GM12878 (cell line): Measurements from ENCODE around the gene HLA-DMA. TPM values are rescaled to one million over a fixed set of nuclear protein-coding genes. Genes with fewer than 3 reads are reported as not detected.

Experiments
- ATAC-seq: fragments of 200-7000 bp; cut with Tn5 transposase; 3 replicates; pipeline ENCODE4 v1.9.1; 2020; ENCODE audit warnings: mild to moderate bottlenecking, moderate library complexity
- BruUV-seq: library from RNA; stranded (reverse); fragments of 400-500 nt; replicated peaks from 2 replicates; lab custom pipeline; 2021; lab: Mats Ljungman, UMichigan
- CTCF ChIA-PET: fragments of 300-600 bp; sonication (Branson Sonifier 250); formaldehyde crosslinking; extraction: SDS; loops from one replicate; lab custom pipeline; 2021; ENCODE audit warnings: inconsistent platforms; lab: Yijun Ruan, JAX
- POLR2A ChIA-PET: fragments of 350-600 bp; formaldehyde crosslinking; extraction: SDS; loops from one replicate; lab custom pipeline; 2021; ENCODE audit warnings: inconsistent platforms; lab: Charles Lee
- RAD21 ChIA-PET: fragments of 300-600 bp; sonication (Branson Sonifier 250); formaldehyde crosslinking; loops from one replicate; lab custom pipeline; 2023; ENCODE audit warnings: antibody characterized with exemption; ENCODE audit not compliant: unreplicated experiment; lab: Charles Lee
- SMC1A ChIA-PET: fragments of 300-600 bp; sonication (Branson Sonifier 250); formaldehyde crosslinking; loops from one replicate; lab custom pipeline; 2023; ENCODE audit not compliant: unreplicated experiment, uncharacterized antibody; lab: Charles Lee
- DNase-seq: peaks from one replicate; pipeline ENCODE4 v3.0.0-alpha.2; 2011; ENCODE audit warnings: low read depth, low spot score
- FAIRE-seq: peaks from 3 replicates; lab custom pipeline; 2011; peaks lifted over from hg19 to GRCh38; lab: Jason Lieb, UNC
- H2AFZ ChIP-seq: 2 replicates; pipeline ENCODE4 v1.6.0; 2011; ENCODE audit warnings: low read depth, low read length, control low read depth; ENCODE audit not compliant: control insufficient read depth
- H3K27ac ChIP-seq: 2 replicates; pipeline ENCODE4 v1.5.1; 2011; ENCODE audit warnings: control low read depth; ENCODE audit not compliant: control insufficient read depth, insufficient read depth
- H3K27me3 ChIP-seq, 2 experiments: replicated peaks in 1 of 2; 2 replicates each; pipeline versions ENCODE4 v1.6.0 to v1.6.1; 2011; ENCODE audit warnings: low read length in 1 of 2; ENCODE audit not compliant: control insufficient read depth in 2 of 2, insufficient read depth in 2 of 2
- H3K36me3 ChIP-seq, 2 experiments: 2 replicates each; pipeline ENCODE4 v1.5.1; 2011; ENCODE audit warnings: low read length in 1 of 2; ENCODE audit not compliant: control insufficient read depth in 2 of 2, insufficient read depth in 2 of 2
- H3K4me1 ChIP-seq: 2 replicates; pipeline ENCODE4 v1.6.1; 2011; ENCODE audit warnings: mild to moderate bottlenecking, low read length, moderate library complexity, mixed read lengths; ENCODE audit not compliant: control insufficient read depth, insufficient read depth
- H3K4me2 ChIP-seq: 2 replicates; pipeline ENCODE4 v1.6.0; 2011; ENCODE audit warnings: control low read depth; ENCODE audit not compliant: control insufficient read depth, insufficient read depth
- H3K4me3 ChIP-seq: fragments of 200-600 bp; sonication (generic); 2 replicates; pipeline ENCODE4 v1.5.1; 2016
- H3K79me2 ChIP-seq: 2 replicates; pipeline ENCODE4 v1.6.0; 2011; ENCODE audit warnings: low read length; ENCODE audit not compliant: control insufficient read depth, insufficient read depth
- H3K9ac ChIP-seq: 2 replicates; pipeline ENCODE4 v1.8.0; 2011; ENCODE audit warnings: low read length, control low read depth, mixed read lengths; ENCODE audit not compliant: control insufficient read depth, insufficient read depth
- H3K9me3 ChIP-seq: replicated peaks from 3 replicates; pipeline ENCODE4 v1.5.1; 2011; ENCODE audit warnings: mild to moderate bottlenecking, low read length; ENCODE audit not compliant: control insufficient read depth, insufficient read depth
- H4K20me1 ChIP-seq: 2 replicates; pipeline ENCODE4 v1.6.0; 2011; ENCODE audit not compliant: control insufficient read depth, insufficient read depth
- BMI1 ChIP-seq: fragments of 450-650 bp; IDR thresholded peaks from 2 replicates; pipeline ENCODE4 v1.6.1; 2016; ENCODE audit warnings: mild to moderate bottlenecking, moderate library complexity, borderline replicate concordance
- CEBPB ChIP-seq, 2 experiments: fragments of 150-350 bp in 1 of 2; IDR thresholded peaks; 2 replicates each; pipeline ENCODE4 v1.6.1; 2012 to 2014; ENCODE audit warnings: low read depth in 2 of 2, low read length in 2 of 2, borderline replicate concordance in 1 of 2, inconsistent platforms in 1 of 2
- KAT2A ChIP-seq: conservative IDR thresholded peaks from 2 replicates; pipeline ENCODE4 v1.6.1; 2011; ENCODE audit warnings: low read depth, low read length; ENCODE audit not compliant: control insufficient read depth
- LARP7 ChIP-seq: fragments of 450-650 bp; IDR thresholded peaks from 2 replicates; pipeline ENCODE4 v1.6.1; 2017; ENCODE audit warnings: mild to moderate bottlenecking
- MTA2 ChIP-seq: fragments of 450-650 bp; IDR thresholded peaks from 2 replicates; pipeline ENCODE4 v1.6.1; 2016; ENCODE audit warnings: low read depth, mild to moderate bottlenecking, moderate library complexity
- NRF1 ChIP-seq: conservative IDR thresholded peaks from 2 replicates; pipeline ENCODE4 v1.6.1; 2011; ENCODE audit warnings: mild to moderate bottlenecking, low read depth, low read length, improper control_type of control experiment
- SMC3 ChIP-seq: IDR thresholded peaks from 2 replicates; pipeline ENCODE4 v1.6.1; 2011; ENCODE audit warnings: low read length, improper control_type of control experiment, borderline replicate concordance
- TCF7 ChIP-seq: IDR thresholded peaks from 2 replicates; pipeline ENCODE4 v1.6.1; 2014; ENCODE audit warnings: antibody characterized with exemption, borderline replicate concordance
- USF2 ChIP-seq: IDR thresholded peaks from 2 replicates; pipeline ENCODE4 v1.6.1; 2011; ENCODE audit warnings: low read depth, low read length, improper control_type of control experiment, borderline replicate concordance
- ZNF207 ChIP-seq: fragments of 450-650 bp; IDR thresholded peaks from 2 replicates; pipeline ENCODE4 v1.6.1; 2014; ENCODE audit warnings: antibody characterized with exemption, mild to moderate bottlenecking, borderline replicate concordance
- ZNF217 ChIP-seq: fragments of 450-650 bp; IDR thresholded peaks from 2 replicates; pipeline ENCODE4 v1.6.1; 2017; ENCODE audit warnings: antibody characterized with exemption, mild to moderate bottlenecking
- WGBS: methylation state at CpG from one replicate; pipeline ENCODE4 v1.1.6; 2016; ENCODE audit warnings: low lambda C conversion rate; ENCODE audit not compliant: insufficient replicate concordance, insufficient coverage; ENCODE audit errors: missing lambda C conversion rate; 5-methylcytosine and 5-hydroxymethylcytosine counted together
- in situ Hi-C: fragments of 300-500 bp; cut with MboI; formaldehyde crosslinking; loops from 9 replicates; pipeline ENCODE4 v1.14.3; 2018; ENCODE audit warnings: mixed read lengths
- intact Hi-C: fragments of 100-400 bp; cut with micrococcal nuclease; formaldehyde crosslinking; loops from one replicate; pipeline ENCODE4 v1.14.2; 2022; ENCODE audit not compliant: unreplicated experiment
- polyA plus RNA-seq, 11 experiments: library from polyadenylated mRNA; depleted of rRNA in 4 of 11; unstranded in 6 of 11; stranded (reverse) in 5 of 11; fragments of >200 nt; fragmentation: Nextera tagmentation in 4 of 11; fragmentation: Illumina TruSeq in 1 of 11; extraction: Ambion mirVana in 4 of 11; extraction: Trizol in 1 of 11; gene quantifications; 1 replicate in 1 of 11; 2 replicates in 10 of 11; pipeline versions ENCODE4 v1.2.1 to v1.2.3, GENCODE V29; 2011 to 2016; ENCODE audit warnings: inconsistent platforms in 2 of 11, missing spikeins in 2 of 11, low read depth in 1 of 11
- total RNA-seq, 4 experiments: library from RNA; depleted of rRNA in 3 of 4; stranded (reverse); fragments of >200 nt in 3 of 4; fragmentation: Illumina TruSeq in 1 of 4; extraction: Trizol in 1 of 4; gene quantifications; 2 replicates each; pipeline versions ENCODE4 v1.2.1 to v1.2.3, GENCODE V29; 2013 to 2021

The HLA-DMA gene
- total and polyA plus RNA-seq, 10 of the 15 experiments (the other 5 are each of a cell fraction or from before 2014, with no cell fraction given): 177 to 552 (median 309) TPM

GRCh38 chr6:32906539-32906938 is 46.4 kb downstream of the HLA-DMA start:
- H2AFZ ChIP-seq: no peak overlapping the region
- WGBS: 4% methylated on average over 1 of the region's 1 CpG
- H3K4me1 ChIP-seq: no peaks in the 10 kb centered on the region
- H3K4me3 ChIP-seq: no peak overlapping the region
- no peak overlapping the region for H3K4me2 ChIP-seq
- no peak for DNase-seq
- ChIA-PET POLR2A (no interaction called here), SMC1A (interaction anchor here (1.0 to 2.7 kb wide), 2 partner anchors 20 to 78 kb away, joined by 3 to 27 read pairs; no protein-coding TSS in a partner anchor), CTCF (interaction anchor here (1.0 kb wide), 1 partner anchor 78 kb away, joined by 3 read pairs; no protein-coding TSS in a partner anchor), RAD21 (interaction anchor here (1.5 kb wide), 1 partner anchor 78 kb away, joined by 5 read pairs; no protein-coding TSS in a partner anchor)
- H3K36me3 ChIP-seq: no peaks in the 10 kb centered on the region
- FAIRE-seq: no peak
- H3K9ac ChIP-seq: no peak overlapping the region
- no peaks in the 10 kb centered on the region for H3K9me3 ChIP-seq
- H3K27me3 ChIP-seq: no peaks in the 10 kb centered on the region
- H4K20me1 ChIP-seq: no peaks in the 10 kb centered on the region
- intact Hi-C loops: no loop called here
- H3K27ac ChIP-seq: no peak overlapping the region
- no peak for TF ChIP-seq MTA2
- TF ChIP-seq KAT2A: no peak
- no peak for TF ChIP-seq SMC3
- no peak for TF ChIP-seq LARP7
- no peak for TF ChIP-seq ZNF207
- TF ChIP-seq TCF7: no peak
- no peak for TF ChIP-seq CEBPB (IDR thresholded peaks at IDR 0.05; ENCODE audit: borderline replicate concordance in 1 of 2, low read depth in 2 of 2, low read length in 2 of 2)
- TF ChIP-seq ZNF217: no peak
- TF ChIP-seq NRF1: no peak
- TF ChIP-seq BMI1: no peak
- TF ChIP-seq USF2: no peak
- in situ Hi-C loops: no loop called here
- no TSS peak for BruUV-seq
- H3K79me2 ChIP-seq: no peaks in the 10 kb centered on the region
- ATAC-seq: no peak
